NCI-H1417 (cell line): ENCODE results near the gene MRPS17.
"Not testable (repeated sequence)": the region's sequence is repeated elsewhere in the genome, so short reads cannot be mapped to it uniquely, and the experiment has no call there.

ENCODE experiments used
- DNase-seq, 3 experiments: peaks; one replicate each; lab custom pipeline; 2025; lab: John Stamatoyannopoulos, UW

The MRPS17 gene

GRCh38 chr7:55951637-55952351 is at the start of gene MRPS17:
MRPS17 (plus strand) TSS chr7:55951877; CDS start chr7:55953196, 1,319 bp downstream.
- peak; percentile 88 to 96 (median 93) for DNase-seq

DNA sequence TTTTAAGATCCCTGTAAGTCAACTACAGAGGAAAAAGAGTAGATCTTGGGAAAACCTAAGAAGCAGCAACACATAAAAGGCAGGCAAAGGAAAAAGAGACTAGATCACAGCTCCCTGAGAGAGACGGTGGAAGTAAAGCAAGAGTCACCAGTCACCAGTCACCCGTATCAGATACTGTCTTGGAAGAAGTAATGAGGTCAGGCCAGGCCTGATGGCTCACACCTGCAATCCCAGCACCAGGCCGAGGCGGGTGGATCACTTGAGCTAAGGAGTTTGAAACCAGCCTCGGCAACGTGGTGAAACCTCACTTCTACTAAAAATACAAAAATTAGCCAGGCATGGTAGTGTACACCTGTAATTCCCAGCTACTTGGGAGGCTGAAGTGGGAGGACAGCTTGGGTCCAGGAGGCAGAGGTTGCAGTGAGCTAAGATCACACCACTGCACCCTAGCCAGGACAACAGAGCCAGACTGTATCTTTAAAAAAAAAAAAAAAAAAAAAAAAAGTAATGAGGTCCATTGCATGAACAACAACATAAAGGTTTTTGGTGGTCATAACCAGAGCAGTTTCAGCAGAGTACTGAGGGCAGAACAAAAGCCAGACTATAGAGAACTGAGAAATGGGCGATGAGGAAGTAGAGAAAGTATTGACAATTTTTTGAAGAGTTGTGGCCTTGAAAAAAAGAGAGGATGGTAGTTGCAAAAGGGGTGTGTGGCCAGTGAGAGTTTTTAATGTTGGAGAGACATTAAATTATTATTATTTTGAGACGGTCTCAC is 47.5 kb upstream of the MRPS17 start:
- no peak for DNase-seq

- DNase-seq: peak in 2 of 3 experiments; percentile 11 to 58
These were observed 38.9 kb upstream of the MRPS17 start for GRCh38 chr7:55912748-55913158.

DNA sequence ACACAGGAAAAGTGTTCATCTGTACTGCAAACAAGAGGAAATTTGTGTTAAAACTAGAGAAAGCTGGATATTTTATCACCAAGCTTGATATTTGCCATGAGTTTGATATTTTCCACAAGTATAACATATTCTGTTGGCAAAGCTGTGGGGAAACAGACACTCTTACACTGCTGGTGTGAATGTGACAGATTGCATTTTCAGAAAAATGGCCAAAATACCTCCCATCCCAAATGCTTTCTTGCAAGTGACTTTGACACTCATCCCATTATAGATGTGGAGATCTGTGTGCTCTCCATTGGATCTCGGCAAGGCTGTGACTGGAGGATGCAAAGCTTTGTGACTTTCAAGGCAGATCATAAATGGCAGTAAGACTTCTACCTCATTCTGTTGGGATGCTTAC is 33.9 kb upstream of the MRPS17 start:
- no peak for DNase-seq

- no peak for DNase-seq
These were observed 23.5 kb upstream of the MRPS17 start for GRCh38 chr7:55928006-55928767.

- DNase-seq: no peak
These were observed 20.1 kb upstream of the MRPS17 start for GRCh38 chr7:55931421-55932151.

DNA sequence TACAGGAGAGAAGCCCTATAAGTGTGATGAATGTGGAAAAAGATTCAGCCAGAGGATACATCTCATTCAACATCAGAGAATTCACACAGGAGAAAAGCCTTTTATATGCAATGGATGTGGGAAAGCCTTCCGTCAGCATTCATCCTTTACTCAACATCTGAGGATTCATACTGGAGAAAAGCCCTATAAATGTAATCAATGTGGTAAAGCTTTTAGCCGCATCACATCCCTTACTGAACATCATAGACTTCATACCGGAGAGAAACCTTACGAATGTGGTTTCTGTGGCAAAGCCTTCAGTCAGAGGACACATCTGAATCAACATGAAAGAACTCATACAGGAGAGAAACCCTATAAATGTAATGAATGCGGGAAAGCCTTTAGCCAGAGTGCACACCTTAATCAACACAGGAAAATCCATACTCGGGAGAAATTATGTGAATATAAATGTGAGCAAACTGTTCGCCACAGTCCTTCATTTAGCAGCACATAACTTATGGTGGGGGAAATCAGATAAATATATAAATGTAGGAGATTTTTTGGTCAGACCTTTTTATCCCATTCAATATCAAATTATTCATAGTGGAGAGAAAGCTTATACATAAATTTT is 12.1 kb upstream of the MRPS17 start:
- no peak for DNase-seq

DNA sequence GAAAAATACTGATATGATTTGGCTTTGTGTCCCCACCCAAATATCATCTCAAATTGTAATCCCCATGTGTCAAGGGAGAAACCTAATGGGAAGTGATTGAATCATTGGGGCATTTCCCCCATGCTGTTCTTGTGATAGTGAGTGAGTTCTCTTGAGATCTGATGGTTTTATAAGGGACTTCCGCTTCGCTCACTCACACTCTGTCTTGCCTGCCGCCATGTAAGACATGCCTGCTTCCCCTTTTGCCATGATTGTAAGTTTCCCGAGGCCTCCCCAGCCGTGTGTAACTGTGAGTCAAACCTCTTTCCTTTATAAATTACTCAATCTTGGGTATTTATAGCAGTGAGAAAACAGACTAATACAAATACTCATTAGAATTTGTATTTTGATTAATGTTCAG is 5.1 kb upstream of the MRPS17 start:
- DNase-seq: no peak

GRCh38 chr7:55952352-55952671 is 635 bp downstream of the MRPS17 start:
- DNase-seq: not testable (repeated sequence)

DNA sequence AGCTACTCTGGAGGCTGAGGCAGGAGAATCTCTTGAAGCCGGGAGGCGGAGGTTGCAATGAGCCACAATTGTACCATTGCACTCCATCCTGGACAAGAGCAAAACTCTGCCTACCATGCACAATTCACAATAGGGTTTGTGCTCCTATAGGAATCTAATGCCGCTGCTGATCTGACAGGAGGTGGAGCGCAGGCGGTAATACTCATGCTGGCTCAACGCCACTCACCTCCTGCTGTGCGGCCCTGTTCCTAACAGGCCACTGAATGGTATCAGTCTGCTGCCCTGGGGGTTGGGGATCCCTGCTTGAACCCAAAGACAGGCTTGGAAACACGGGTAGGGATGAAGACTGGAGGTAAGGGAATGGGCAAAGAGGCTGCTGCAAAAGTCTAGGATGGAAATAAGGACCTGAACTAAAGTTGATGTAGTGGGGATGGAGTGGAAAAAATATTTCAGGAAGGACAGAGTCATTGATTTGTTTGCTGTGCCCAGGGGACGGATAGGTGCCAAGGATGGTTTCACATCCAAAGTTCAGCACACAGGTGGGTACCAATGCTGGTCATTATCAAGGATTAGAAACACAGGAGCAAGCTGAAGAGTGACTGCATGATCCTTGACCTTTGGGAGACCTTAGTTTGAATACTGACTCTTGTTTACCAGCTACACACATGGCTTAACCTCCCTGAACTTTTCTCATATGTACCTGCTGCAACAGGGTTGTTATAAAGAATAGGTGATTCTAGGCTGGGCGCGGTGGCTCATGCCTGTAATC is 2.2 kb downstream of the MRPS17 start:
- DNase-seq: no peak

GRCh38 chr7:55957190-55957589 is 5.5 kb downstream of the MRPS17 start:
- DNase-seq: no peak

GRCh38 chr7:55962014-55962413 is 10.3 kb downstream of the MRPS17 start:
- no peak for DNase-seq

GRCh38 chr7:55963584-55964168 is 12.0 kb downstream of the MRPS17 start:
- DNase-seq: no peak

- DNase-seq: peak; percentile 81 to 90 (median 83)
These were observed 12.8 kb downstream of the MRPS17 start, which contains the start of gene NIPSNAP2 for GRCh38 chr7:55964261-55965099. NIPSNAP2 (plus strand) TSS chr7:55964585; CDS start chr7:55964610, 25 bp downstream.

DNA sequence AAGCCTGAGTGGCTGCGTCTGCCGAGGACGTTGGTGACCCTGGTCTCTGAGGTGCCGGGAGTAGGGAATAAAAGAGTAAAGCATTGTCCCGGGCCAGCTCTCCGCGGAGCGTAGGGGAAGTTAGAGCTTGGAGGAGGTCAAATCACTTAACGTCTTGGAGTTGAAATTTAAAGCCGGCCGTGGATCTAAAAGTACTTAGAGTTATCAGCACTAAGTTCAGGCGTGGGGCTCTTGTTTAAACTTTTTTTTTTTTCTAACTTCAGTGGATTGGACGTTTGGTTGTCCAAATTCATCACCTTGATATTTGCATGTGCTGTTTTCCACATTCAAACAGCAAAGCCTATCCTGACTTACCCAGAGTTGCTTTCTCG is 13.4 kb downstream of the MRPS17 start:
- DNase-seq: no peak

GRCh38 chr7:55965805-55966421 is 14.2 kb downstream of the MRPS17 start:
- DNase-seq: no peak

GRCh38 chr7:55966851-55967250 is 15.2 kb downstream of the MRPS17 start:
- DNase-seq: no peak

DNA sequence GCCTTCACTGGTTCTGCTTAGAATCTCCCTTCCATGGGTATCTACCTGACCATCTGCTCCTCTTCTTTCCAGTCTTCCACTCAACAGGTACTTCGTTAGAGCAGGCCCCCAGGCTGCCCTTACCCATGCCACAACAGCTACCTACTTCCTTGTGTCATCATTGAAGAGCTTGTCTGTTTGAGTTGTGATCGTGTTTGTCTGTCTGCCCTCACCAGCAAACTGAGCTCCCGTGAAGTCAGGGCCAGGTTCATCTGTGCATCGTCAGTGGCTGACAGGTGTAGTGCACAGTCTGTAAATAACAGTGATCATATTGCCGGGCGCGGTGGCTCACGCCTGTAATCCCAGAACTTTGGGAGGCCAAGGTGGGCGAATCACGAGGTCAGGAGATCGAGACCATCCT is 17.7 kb downstream of the MRPS17 start:
- DNase-seq: no peak

DNA sequence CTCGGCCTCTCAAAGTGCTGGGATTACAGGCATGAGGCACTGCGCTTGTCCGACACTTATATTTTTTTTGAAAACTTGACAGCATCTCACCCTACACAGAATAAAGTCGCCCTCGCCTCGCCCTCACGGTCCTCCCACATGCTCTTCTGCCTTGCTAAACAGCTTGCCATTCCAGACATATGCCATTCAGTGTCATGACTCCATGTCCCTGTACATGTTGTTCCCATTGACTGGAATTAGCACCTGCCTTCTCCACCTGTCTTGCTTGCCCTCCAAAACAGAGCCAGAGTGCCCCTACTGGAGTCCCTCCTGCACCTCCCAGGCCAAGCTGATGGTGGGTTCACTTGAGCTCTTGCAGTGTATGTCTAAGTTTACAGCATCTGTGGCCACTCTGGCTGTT is 18.9 kb downstream of the MRPS17 start:
- DNase-seq: no peak
